MCF 10A (cell line): ENCODE data around the gene WASF2. TPM values are rescaled to one million over a fixed set of nuclear protein-coding genes. Genes with fewer than 3 reads are reported as not detected.

Source experiments
- BruUV-seq: library from RNA; stranded (reverse); fragments of 400-500 nt; replicated peaks from 2 replicates; lab custom pipeline; 2021; lab: Mats Ljungman, UMichigan
- CTCF ChIA-PET: fragments of 300-600 bp; sonication (Branson Sonifier 250); formaldehyde crosslinking; extraction: SDS; loops from one replicate; lab custom pipeline; 2021; ENCODE audit warnings: antibody characterized with exemption, inconsistent platforms; lab: Yijun Ruan, JAX
- POLR2A ChIA-PET: fragments of 300-600, 350-650 bp; sonication (Branson Sonifier 250); formaldehyde crosslinking; extraction: SDS; loops from one replicate; lab custom pipeline; 2020; ENCODE audit warnings: antibody characterized with exemption, inconsistent platforms; lab: Yijun Ruan, JAX
- DNase-seq: peaks from one replicate; pipeline ENCODE4 v3.0.0-alpha.2; 2018; ENCODE audit not compliant: unreplicated experiment
- H3K27ac Mint-ChIP-seq: one replicate; pipeline ENCODE4 v1.8.0; 2022; ENCODE audit warnings: mild to moderate bottlenecking, low read depth, mixed read lengths; ENCODE audit not compliant: unreplicated experiment
- H3K27me3 Mint-ChIP-seq: one replicate; pipeline ENCODE4 v1.8.0; 2022; ENCODE audit warnings: mixed read lengths; ENCODE audit not compliant: insufficient read depth, unreplicated experiment
- H3K36me3 Mint-ChIP-seq: one replicate; pipeline ENCODE4 v1.8.0; 2022; ENCODE audit warnings: mild to moderate bottlenecking, moderate library complexity, mixed read lengths; ENCODE audit not compliant: insufficient read depth, unreplicated experiment
- H3K4me1 Mint-ChIP-seq: one replicate; pipeline ENCODE4 v1.8.0; 2022; ENCODE audit warnings: mixed read lengths; ENCODE audit not compliant: insufficient read depth, unreplicated experiment
- H3K4me3 Mint-ChIP-seq: one replicate; pipeline ENCODE4 v1.8.0; 2022; ENCODE audit warnings: mild to moderate bottlenecking, moderate library complexity, mixed read lengths; ENCODE audit not compliant: unreplicated experiment
- H3K9me3 Mint-ChIP-seq: one replicate; pipeline ENCODE4 v1.8.0; 2022; ENCODE audit warnings: mixed read lengths; ENCODE audit not compliant: unreplicated experiment
- intact Hi-C: fragments of 100-400 bp; cut with micrococcal nuclease; formaldehyde crosslinking; loops from 2 replicates; pipeline ENCODE4 v1.14.1; 2022
- total RNA-seq: library from RNA; stranded (reverse); gene quantifications from 2 replicates; pipeline ENCODE4 v1.2.3, GENCODE V29; 2022
- TF ChIP-seq, protein P1 (sequence below): fragments of 200-600 bp; IDR thresholded peaks from one replicate; pipeline ENCODE4 v1.8.0; 2022; ENCODE audit warnings: antibody characterized with exemption, mild to moderate bottlenecking; ENCODE audit not compliant: unreplicated experiment

WASF2 gene
- total RNA-seq, 1 experiment from 2014 or later, result 131 TPM

DNA sequence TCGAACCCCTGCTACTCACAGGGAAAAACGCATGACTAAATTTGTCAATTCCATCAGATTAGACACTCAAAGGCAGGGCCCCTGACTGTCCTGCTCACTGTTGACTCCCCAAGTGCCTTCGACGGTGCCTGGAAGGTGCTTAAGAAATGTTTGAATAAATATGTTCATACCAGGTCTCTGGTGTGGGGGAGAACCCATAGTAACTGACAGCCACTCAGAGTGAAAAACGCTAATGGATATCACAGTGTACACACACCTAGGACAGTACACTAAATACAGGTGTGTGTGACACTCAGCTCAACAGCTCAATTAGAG lies 39.7 kb upstream of the WASF2 start:
- H3K4me3 Mint-ChIP-seq, result no peak overlapping the region
- BruUV-seq, result no TSS peak
- no peak for DNase-seq
- TF ChIP-seq, protein P1, sequence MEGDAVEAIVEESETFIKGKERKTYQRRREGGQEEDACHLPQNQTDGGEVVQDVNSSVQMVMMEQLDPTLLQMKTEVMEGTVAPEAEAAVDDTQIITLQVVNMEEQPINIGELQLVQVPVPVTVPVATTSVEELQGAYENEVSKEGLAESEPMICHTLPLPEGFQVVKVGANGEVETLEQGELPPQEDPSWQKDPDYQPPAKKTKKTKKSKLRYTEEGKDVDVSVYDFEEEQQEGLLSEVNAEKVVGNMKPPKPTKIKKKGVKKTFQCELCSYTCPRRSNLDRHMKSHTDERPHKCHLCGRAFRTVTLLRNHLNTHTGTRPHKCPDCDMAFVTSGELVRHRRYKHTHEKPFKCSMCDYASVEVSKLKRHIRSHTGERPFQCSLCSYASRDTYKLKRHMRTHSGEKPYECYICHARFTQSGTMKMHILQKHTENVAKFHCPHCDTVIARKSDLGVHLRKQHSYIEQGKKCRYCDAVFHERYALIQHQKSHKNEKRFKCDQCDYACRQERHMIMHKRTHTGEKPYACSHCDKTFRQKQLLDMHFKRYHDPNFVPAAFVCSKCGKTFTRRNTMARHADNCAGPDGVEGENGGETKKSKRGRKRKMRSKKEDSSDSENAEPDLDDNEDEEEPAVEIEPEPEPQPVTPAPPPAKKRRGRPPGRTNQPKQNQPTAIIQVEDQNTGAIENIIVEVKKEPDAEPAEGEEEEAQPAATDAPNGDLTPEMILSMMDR, result no peak
- H3K9me3 Mint-ChIP-seq, result no peaks in the 10 kb centered on the region
- POLR2A ChIA-PET, result interaction anchor here (0.7 to 1.7 kb wide), 5 partner anchors 10 to 704 kb away, joined by 3 to 6 read pairs (median 3); no protein-coding TSS in a partner anchor
- peaks cover 45% of the 10 kb centered on the region for H3K36me3 Mint-ChIP-seq
- peaks cover 49% of the 10 kb centered on the region for H3K4me1 Mint-ChIP-seq
- H3K27ac Mint-ChIP-seq, result peak overlapping the region; percentile 85
- H3K27me3 Mint-ChIP-seq, result no peaks in the 10 kb centered on the region
- intact Hi-C loops, result no loop called here
- CTCF ChIA-PET, result interaction anchor here (1.0 kb wide), 1 partner anchor 27 kb away, joined by 3 read pairs; no protein-coding TSS in a partner anchor

GRCh38 chr1:27528818-27529703 lies 39.1 kb upstream of the WASF2 start:
- no peaks in the 10 kb centered on the region for H3K9me3 Mint-ChIP-seq
- intact Hi-C loops, result no loop called here
- peaks cover 55% of the 10 kb centered on the region for H3K4me1 Mint-ChIP-seq
- ChIA-PET POLR2A (interaction anchor here (0.7 to 1.7 kb wide), 4 partner anchors 11 to 705 kb away, joined by 3 to 6 read pairs (median 4); no protein-coding TSS in a partner anchor), CTCF (interaction anchor here (1.0 kb wide), 1 partner anchor 27 kb away, joined by 3 read pairs; no protein-coding TSS in a partner anchor)
- H3K27me3 Mint-ChIP-seq, result no peaks in the 10 kb centered on the region
- peak overlapping the region; percentile 87 for H3K27ac Mint-ChIP-seq
- TF ChIP-seq, protein P1, result no peak
- BruUV-seq, result no TSS peak
- H3K36me3 Mint-ChIP-seq, result peaks cover 43% of the 10 kb centered on the region
- H3K4me3 Mint-ChIP-seq, result peak overlapping the region; percentile 69
- no peak for DNase-seq

DNA sequence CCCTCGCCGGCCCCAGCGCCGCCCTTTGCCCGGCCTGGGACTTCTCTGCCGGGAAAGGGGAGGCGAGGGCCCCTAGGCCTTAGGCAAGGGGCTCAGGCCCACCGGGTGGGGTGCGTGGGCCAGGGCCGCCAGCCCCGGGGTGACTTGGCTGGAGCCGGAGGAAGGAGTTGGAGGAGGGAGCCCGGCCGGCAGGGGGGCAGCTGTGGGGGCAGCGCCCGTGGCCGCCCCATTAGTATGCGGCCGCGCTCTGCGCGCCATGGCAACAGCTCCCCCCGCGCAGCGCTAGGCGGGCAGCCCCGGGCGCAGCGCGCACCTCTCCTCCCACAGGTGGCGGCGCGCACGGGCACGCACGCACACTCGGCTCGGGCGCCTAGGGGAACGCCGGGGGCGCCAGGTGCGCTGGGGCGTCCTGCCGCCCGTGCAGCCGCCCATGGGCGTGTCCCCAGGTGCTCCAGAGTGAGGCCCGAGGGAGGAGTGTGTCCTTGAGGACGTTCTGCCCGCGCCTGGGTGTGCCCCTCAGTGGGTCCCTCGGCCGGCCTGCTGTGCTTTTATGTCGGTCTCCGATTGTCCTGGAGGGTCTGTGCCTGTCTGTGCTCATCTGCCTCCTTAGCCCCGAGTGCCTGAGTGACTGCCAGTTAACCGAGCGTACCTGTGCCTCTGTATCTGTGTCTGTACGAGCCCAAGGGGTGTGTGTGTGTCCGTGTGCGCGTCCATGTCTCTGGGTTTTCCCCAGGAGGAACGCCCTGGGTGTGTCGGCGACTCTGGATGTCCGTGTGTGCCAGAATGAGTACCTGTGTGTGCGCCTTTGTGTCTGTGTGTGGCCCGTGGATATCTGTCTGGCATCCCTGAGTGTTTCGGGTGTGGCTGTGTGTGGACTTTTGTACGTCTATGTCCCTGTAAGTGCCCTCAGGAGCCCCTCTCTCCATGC lies 38.2 kb upstream of the WASF2 start:
- POLR2A ChIA-PET, result interaction anchor here (0.6 to 7.2 kb wide), 4 partner anchors 12 to 73 kb away, joined by 3 to 78 read pairs (median 4); no protein-coding TSS in a partner anchor
- BruUV-seq, result no TSS peak

More for the DNA sequence above, 38.2 kb upstream of the WASF2 start:
- H3K27ac Mint-ChIP-seq, result peak overlapping the region; percentile 87
- H3K27me3 Mint-ChIP-seq, result no peaks in the 10 kb centered on the region
- H3K9me3 Mint-ChIP-seq, result no peaks in the 10 kb centered on the region
- TF ChIP-seq, protein P1, result no peak
- H3K4me3 Mint-ChIP-seq, result peak overlapping the region; percentile 69
- intact Hi-C loops, result no loop called here
- H3K4me1 Mint-ChIP-seq, result peaks cover 64% of the 10 kb centered on the region
- CTCF ChIA-PET, result no interaction called here
- peaks cover 34% of the 10 kb centered on the region for H3K36me3 Mint-ChIP-seq
- DNase-seq, result no peak
